Fibroblast of skin of right quadriceps (primary cell): ENCODE results near the gene ARSB.
"Not testable (repeated sequence)": the region's sequence is repeated elsewhere in the genome, so short reads cannot be mapped to it uniquely, and the experiment has no call there.

Experiments
- DNase-seq: peaks from one replicate; pipeline ENCODE4 v3.0.0-alpha.2; 2013

ARSB gene

DNA sequence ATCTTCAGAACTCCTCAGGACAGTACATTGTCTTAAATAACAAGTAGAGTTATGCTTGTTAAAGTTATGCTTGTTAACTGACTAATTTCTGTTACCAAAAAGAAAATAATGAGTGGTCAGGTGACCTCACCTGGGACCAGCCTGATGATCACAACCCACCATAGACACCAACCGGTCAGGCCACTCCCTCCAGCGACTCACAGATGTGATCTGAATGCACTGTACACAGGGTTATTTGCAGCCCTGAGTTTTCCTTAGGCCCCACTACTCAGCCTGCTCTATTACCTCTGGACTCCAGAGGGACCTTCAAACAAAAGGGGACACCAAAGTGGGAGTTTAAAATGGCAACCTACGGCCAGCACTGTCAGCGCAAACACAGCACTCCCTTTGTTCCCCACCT lies 55.3 kb downstream of the ARSB start:
- DNase-seq: no peak

GRCh38 chr5:78927657-78928282 lies 57.3 kb downstream of the ARSB start:
- peak; percentile 81 for DNase-seq

GRCh38 chr5:78926252-78926651 lies 58.9 kb downstream of the ARSB start:
- no peak for DNase-seq

DNA sequence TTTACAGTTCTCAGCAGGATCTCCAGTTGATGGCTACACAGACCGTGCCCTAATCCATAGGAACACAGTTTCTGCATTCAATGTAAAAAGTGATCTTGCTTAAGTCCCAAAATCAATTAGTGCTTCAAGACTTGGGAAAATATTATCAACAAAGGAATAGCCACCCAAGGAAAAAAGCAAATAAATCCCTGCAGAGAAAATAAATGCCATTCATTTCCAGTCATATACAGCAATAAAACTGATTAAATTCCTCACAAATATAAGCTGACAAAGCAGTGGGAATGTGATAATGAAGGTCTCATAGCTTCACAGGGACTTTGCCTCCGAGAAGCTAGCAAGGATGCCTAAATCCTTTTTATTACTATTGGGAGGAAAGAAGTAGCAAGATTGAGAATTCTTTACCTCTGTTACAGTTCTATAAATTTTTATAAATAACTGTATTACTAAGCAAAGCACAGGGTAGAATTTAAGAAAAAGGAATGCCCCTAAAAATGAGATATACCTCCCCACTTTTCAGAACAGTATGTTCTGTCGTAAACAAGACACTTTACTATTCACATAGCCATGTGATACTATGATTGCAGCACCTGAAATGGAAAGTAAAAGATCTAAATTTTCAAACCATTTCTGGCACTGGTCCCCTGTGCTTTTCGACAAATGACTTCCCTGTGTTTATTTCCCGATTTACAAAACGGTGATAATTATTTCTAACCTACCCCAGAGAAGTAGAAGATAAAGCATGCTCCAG lies 59.8 kb downstream of the ARSB start:
- no peak for DNase-seq

GRCh38 chr5:78923622-78923970 lies 61.5 kb downstream of the ARSB start:
- DNase-seq: no peak

DNA sequence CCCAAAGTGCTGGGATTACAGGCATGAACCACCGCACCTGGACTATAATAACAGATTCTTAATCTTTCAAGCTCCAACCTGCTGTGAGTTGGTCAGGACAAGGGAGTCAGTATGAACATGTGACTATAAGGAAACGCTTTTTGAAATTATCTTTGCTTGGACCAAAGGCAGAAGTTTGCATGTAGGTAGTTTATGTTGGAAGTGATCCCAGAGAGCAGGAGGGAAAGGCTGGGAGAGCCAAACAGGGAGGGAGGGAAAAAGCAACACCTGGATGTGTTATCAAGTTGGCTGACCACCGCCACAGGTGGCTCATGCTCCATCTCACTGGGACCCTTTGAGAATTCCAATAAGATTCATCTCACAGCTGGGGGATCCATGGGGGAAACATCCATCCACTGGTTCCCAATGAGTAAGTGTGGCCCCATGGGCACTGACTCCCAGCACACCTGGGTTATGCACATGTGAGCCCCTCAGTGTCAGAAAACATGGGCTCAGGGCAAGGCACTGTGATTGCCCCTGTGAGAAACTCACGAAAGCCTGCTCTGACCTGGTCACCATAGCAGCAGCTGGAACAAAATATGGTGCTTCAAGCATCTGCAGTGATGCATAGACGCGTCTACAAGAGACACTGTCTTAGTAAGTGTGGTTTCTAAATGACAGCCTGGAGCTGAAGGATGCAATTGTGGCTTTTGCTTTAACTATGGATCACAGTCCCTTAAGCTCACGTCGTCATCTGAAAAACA lies 62.1 kb downstream of the ARSB start:
- DNase-seq: no peak

GRCh38 chr5:78920604-78921003 lies 64.5 kb downstream of the ARSB start:
- DNase-seq: no peak

- DNase-seq: no peak
Measured at GRCh38 chr5:78919796-78920195, 65.3 kb downstream of the ARSB start.

- no peak for DNase-seq
Measured at GRCh38 chr5:78916044-78916443, 69.1 kb downstream of the ARSB start.

GRCh38 chr5:78915170-78915569 lies 69.9 kb downstream of the ARSB start:
- DNase-seq: no peak

GRCh38 chr5:78912811-78913210 lies 72.3 kb downstream of the ARSB start:
- no peak for DNase-seq

GRCh38 chr5:78912085-78912771 lies 72.9 kb downstream of the ARSB start:
- DNase-seq: no peak

DNA sequence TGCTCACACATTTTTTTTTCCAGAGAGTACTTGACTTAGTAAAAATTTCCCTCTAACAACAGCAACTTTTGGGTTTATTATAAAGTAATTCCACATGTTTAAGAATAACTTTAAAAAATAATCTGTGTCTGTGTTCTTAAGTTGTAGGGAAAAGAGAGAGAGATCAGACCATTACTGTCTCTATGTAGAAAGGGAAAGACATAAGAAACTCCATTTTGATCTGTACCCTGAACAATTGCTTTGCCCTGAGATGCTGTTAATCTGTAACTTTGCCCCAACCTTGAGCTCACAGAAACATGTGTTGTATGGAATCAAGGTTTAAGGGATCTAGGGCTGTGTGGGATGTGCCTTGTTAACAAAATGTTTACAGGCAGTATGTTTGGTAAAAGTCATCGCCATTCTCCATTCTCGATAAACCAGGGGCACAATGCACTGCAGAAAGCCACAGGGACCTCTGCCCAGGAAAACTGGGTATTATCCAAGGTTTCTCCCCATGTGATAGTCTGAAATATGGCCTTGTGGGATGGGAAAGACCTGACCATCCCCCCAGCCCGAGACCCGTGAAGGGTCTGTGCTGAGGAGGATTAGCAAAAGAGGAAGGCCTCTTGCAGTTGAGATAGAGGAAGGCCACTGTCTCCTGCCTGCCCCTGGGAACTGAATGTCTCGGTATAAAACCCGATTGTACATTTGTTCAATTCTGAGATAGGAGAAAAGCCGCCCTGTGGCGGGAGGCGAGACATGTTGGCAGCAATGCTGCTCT lies 75.7 kb downstream of the ARSB start:
- not testable (repeated sequence) for DNase-seq

- DNase-seq: peak; percentile 61
Measured at GRCh38 chr5:78908173-78909061, 76.7 kb downstream of the ARSB start.

GRCh38 chr5:78907255-78907891 lies 77.7 kb downstream of the ARSB start:
- peak; percentile 91 for DNase-seq

GRCh38 chr5:78905084-78905938 lies 79.8 kb downstream of the ARSB start:
- DNase-seq: peak; percentile 29

- peak; percentile 39 for DNase-seq
Measured at GRCh38 chr5:78903861-78904260, 81.2 kb downstream of the ARSB start.

GRCh38 chr5:78903353-78903752 lies 81.8 kb downstream of the ARSB start:
- no peak for DNase-seq

DNA sequence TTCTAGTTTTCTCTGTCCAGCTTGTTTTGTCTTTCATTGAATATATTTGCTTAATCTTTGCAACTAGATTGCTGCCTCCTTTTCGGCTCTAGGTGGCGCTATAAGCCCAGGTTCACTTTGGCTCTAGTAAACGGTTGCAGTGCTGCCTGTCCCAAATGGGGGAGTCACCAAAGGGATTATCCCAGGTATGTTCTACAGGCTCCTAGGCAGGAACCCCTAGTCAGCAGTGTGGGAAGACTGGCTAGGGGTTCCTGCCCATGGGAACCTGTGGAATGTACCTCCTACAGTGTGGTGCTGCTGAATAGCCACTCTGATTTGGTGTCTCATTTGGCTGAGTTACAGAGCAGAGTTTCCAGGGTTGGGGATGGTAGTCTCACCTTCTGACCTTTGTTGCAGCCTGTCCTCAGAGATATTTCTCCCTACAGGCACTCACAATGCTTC lies 85.2 kb downstream of the ARSB start:
- peak; percentile 61 for DNase-seq

DNA sequence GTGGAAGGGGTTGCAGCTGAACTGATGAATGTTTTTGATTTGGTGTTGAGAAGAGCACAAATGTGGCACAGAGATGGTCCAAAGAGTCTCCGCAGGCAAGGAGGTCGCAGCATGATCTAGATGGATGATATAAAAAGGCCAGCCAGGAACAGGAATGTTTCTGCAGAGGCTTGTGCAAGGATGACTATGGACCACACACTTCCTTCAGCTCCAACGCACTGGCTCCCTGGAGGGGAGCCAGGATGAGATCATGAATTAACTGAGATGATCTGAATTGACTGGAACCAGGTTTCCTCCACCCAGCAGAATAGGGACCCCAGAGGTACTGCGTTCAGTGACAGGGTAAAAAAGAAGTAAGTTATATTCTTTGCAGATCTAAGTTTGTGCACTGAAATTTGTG lies 89.0 kb downstream of the ARSB start:
- peak; percentile 80 for DNase-seq
